HEK293 (cell line): Measurements from ENCODE around the gene RHEX.

Source experiments
- CTCF ChIA-PET: fragments of 350-600 bp; formaldehyde crosslinking; extraction: SDS; loops from one replicate; lab custom pipeline; 2021; ENCODE audit warnings: antibody characterized with exemption; lab: Yijun Ruan, JAX
- POLR2A ChIA-PET: fragments of 300-600 bp; formaldehyde crosslinking; extraction: SDS; loops from one replicate; lab custom pipeline; 2020; ENCODE audit warnings: antibody characterized with exemption, inconsistent platforms; lab: Yijun Ruan, JAX
- H3K27ac ChIP-seq: fragments of 200-500 bp; sonication (Bioruptor generic); 2 replicates; pipeline ENCODE4 v1.5.1; 2014; ENCODE audit warnings: low read depth, low read length, control low read depth, inconsistent platforms; ENCODE audit errors: extremely low read depth
- H3K36me3 ChIP-seq, 2 experiments: fragments of 200-500 bp in 1 of 2; sonication (Bioruptor generic) in 1 of 2; 1 replicate in 1 of 2; 2 replicates in 1 of 2; pipeline ENCODE4 v1.5.1; 2014 to 2017; ENCODE audit warnings: inconsistent platforms in 2 of 2, low read length in 2 of 2; ENCODE audit not compliant: control insufficient read depth in 2 of 2, insufficient read depth in 1 of 2
- H3K4me1 ChIP-seq: fragments of 200-500 bp; sonication (Bioruptor generic); 2 replicates; pipeline ENCODE4 v1.5.1; 2014; ENCODE audit warnings: mild to moderate bottlenecking, low read length, inconsistent platforms; ENCODE audit not compliant: control insufficient read depth, insufficient read depth
- H3K4me3 ChIP-seq: 2 replicates; pipeline ENCODE4 v1.5.1; 2011; ENCODE audit warnings: low read depth, mild to moderate bottlenecking, control low read depth, low read length, moderate library complexity
- H3K9me3 ChIP-seq: fragments of 200-500 bp; sonication (Bioruptor generic); 2 replicates; pipeline ENCODE4 v1.5.1; 2014; ENCODE audit warnings: low read depth, low read length, inconsistent platforms; ENCODE audit not compliant: control insufficient read depth, insufficient read depth
- ELK4 ChIP-seq: IDR thresholded peaks from 2 replicates; pipeline ENCODE4 v1.6.1; 2011; ENCODE audit warnings: mild to moderate bottlenecking, low read depth, low read length, borderline replicate concordance
- GLIS2 ChIP-seq: fragments of 450-650 bp; formaldehyde crosslinking; IDR thresholded peaks from 2 replicates; pipeline ENCODE4 v1.5.1; 2016; ENCODE audit warnings: missing biosample characterization, missing genetic modification characterization
- HOXA7 ChIP-seq: sonication (generic); formaldehyde crosslinking; IDR thresholded peaks from 2 replicates; pipeline ENCODE4 v1.8.1; 2022; ENCODE audit warnings: missing genetic modification reagents, borderline replicate concordance
- KLF17 ChIP-seq: fragments of 450-650 bp; formaldehyde crosslinking; IDR thresholded peaks from 2 replicates; pipeline ENCODE4 v1.5.1; 2016; ENCODE audit warnings: missing biosample characterization, missing genetic modification characterization
- PRDM6 ChIP-seq: fragments of 450-650 bp; formaldehyde crosslinking; IDR thresholded peaks from 2 replicates; pipeline ENCODE4 v1.5.1; 2017; ENCODE audit warnings: missing biosample characterization, missing genetic modification characterization
- TCF7L2 ChIP-seq: IDR thresholded peaks from 2 replicates; pipeline ENCODE4 v1.6.1; 2011; ENCODE audit warnings: low read depth, mild to moderate bottlenecking, inconsistent platforms, low read length, moderate library complexity, borderline replicate concordance
- ZBTB44 ChIP-seq: fragments of 450-650 bp; IDR thresholded peaks from 2 replicates; pipeline ENCODE4 v1.5.1; 2018; ENCODE audit warnings: missing biosample characterization, mild to moderate bottlenecking, missing genetic modification characterization
- ZBTB48 ChIP-seq: fragments of 450-650 bp; formaldehyde crosslinking; IDR thresholded peaks from 2 replicates; pipeline ENCODE4 v1.5.1; 2016; ENCODE audit warnings: missing biosample characterization, missing genetic modification characterization
- ZEB2 ChIP-seq: fragments of 450-650 bp; formaldehyde crosslinking; IDR thresholded peaks from 2 replicates; pipeline ENCODE4 v1.5.1; 2016; ENCODE audit warnings: missing biosample characterization, missing genetic modification characterization
- ZNF132 ChIP-seq: fragments of 450-650 bp; formaldehyde crosslinking; IDR thresholded peaks from 2 replicates; pipeline ENCODE4 v1.5.1; 2017; ENCODE audit warnings: missing biosample characterization, missing genetic modification characterization, borderline replicate concordance
- ZNF37A ChIP-seq: fragments of 450-650 bp; IDR thresholded peaks from 2 replicates; pipeline ENCODE4 v1.5.1; 2018; ENCODE audit warnings: missing biosample characterization, missing genetic modification characterization
- ZNF398 ChIP-seq: fragments of 450-650 bp; formaldehyde crosslinking; IDR thresholded peaks from 2 replicates; pipeline ENCODE4 v1.5.1; 2017; ENCODE audit warnings: missing biosample characterization, missing genetic modification characterization
- ZNF473 ChIP-seq: fragments of 450-650 bp; formaldehyde crosslinking; IDR thresholded peaks from 2 replicates; pipeline ENCODE4 v1.5.1; 2017; ENCODE audit warnings: missing biosample characterization, missing genetic modification characterization
- ZNF529 ChIP-seq: fragments of 450-650 bp; formaldehyde crosslinking; IDR thresholded peaks from 2 replicates; pipeline ENCODE4 v1.5.1; 2017; ENCODE audit warnings: missing genetic modification characterization, missing biosample characterization; ENCODE audit not compliant: insufficient replicate concordance
- ZNF548 ChIP-seq: fragments of 450-650 bp; formaldehyde crosslinking; IDR thresholded peaks from 2 replicates; pipeline ENCODE4 v1.5.1; 2016; ENCODE audit warnings: missing biosample characterization, missing genetic modification characterization
- ZNF639 ChIP-seq: fragments of 450-650 bp; formaldehyde crosslinking; IDR thresholded peaks from 2 replicates; pipeline ENCODE4 v1.5.1; 2016; ENCODE audit warnings: missing biosample characterization, missing genetic modification characterization
- ZNF658 ChIP-seq: fragments of 450-650 bp; formaldehyde crosslinking; IDR thresholded peaks from 2 replicates; pipeline ENCODE4; 2016; ENCODE audit warnings: missing biosample characterization, missing genetic modification characterization
- ZSCAN23 ChIP-seq: fragments of 450-650 bp; formaldehyde crosslinking; IDR thresholded peaks from 2 replicates; pipeline ENCODE4 v1.5.1; 2016; ENCODE audit warnings: missing biosample characterization, missing genetic modification characterization

RHEX gene

GRCh38 chr1:206022766-206023165 lies 30.2 kb upstream of the RHEX start:
- Histone ChIP-seq H3K36me3 (no peaks in the 10 kb centered on the region), H3K9me3 (no peaks in the 10 kb centered on the region), H3K4me3 (no peak overlapping the region)
- CTCF ChIA-PET: interaction anchor here (1.0 to 2.8 kb wide), 2 partner anchors 8 to 46 kb away, joined by 3 to 19 read pairs; no protein-coding TSS in a partner anchor
- no peak for TF ChIP-seq TCF7L2
- no peak for TF ChIP-seq GLIS2
- no peak for TF ChIP-seq ZNF658 (tag by site-specific recombination)
- no peak for TF ChIP-seq ZBTB44 (tag by site-specific recombination)
- no peak for TF ChIP-seq ZEB2 (tag by site-specific recombination)
- no peak for TF ChIP-seq ZNF548
- TF ChIP-seq ZNF398 (tag by site-specific recombination): no peak
- TF ChIP-seq ELK4: no peak
- no peak for TF ChIP-seq HOXA7
- TF ChIP-seq KLF17 (tag by site-specific recombination): no peak
- TF ChIP-seq PRDM6 (tag by site-specific recombination): no peak
- no peak for TF ChIP-seq ZBTB48 (tag by site-specific recombination)
- no peak for TF ChIP-seq ZNF639 (tag by site-specific recombination)
- no peak for TF ChIP-seq ZSCAN23 (tag by site-specific recombination)
- TF ChIP-seq ZNF37A (tag by site-specific recombination): no peak
- TF ChIP-seq ZNF132 (tag by site-specific recombination): no peak
- TF ChIP-seq ZNF473 (tag by site-specific recombination): no peak
- no peak for TF ChIP-seq ZNF529
- TF ChIP-seq, all 188 proteins: peak for 0
- POLR2A ChIA-PET: no interaction called here
- H3K4me1 ChIP-seq: no peaks in the 10 kb centered on the region
- no peak overlapping the region for H3K27ac ChIP-seq
